Natural killer cell (primary cell): ENCODE measurements around the gene KCNH4. TPM values are rescaled to one million over a fixed set of nuclear protein-coding genes. Genes with fewer than 3 reads are reported as not detected.
"Not testable (repeated sequence)": the region's sequence is repeated elsewhere in the genome, so short reads cannot be mapped to it uniquely, and the experiment has no call there.

Source experiments
- ATAC-seq, 3 donors: fragments of 150-1000 bp in 2 of 3; fragments of 200-7000 bp in 1 of 3; cut with Tn5 transposase; 1 replicate in 1 of 3; 2 replicates in 2 of 3; pipeline ENCODE4 v1.10.0; 2021; ENCODE audit warnings: mild to moderate bottlenecking in 2 of 3, moderate library complexity in 2 of 3
- DNase-seq, 2 donors: peaks; one replicate each; pipeline versions ENCODE4 v3.0.0 to v3.0.0-alpha.2; 2013 to 2021; ENCODE audit warnings: mixed read lengths in 1 of 2
- H3K27ac ChIP-seq: one replicate; pipeline ENCODE4 v1.5.1; 2013; ENCODE audit warnings: mild to moderate bottlenecking, low read length
- H3K27me3 ChIP-seq: one replicate; pipeline ENCODE4 v1.6.1; 2013; ENCODE audit warnings: low read length; ENCODE audit not compliant: control insufficient read depth, insufficient read depth
- H3K36me3 ChIP-seq: one replicate; pipeline ENCODE4 v1.6.1; 2013; ENCODE audit warnings: low read length; ENCODE audit not compliant: control insufficient read depth, insufficient read depth
- H3K4me1 ChIP-seq: one replicate; pipeline ENCODE4 v1.6.1; 2013; ENCODE audit warnings: low read length; ENCODE audit not compliant: control insufficient read depth, insufficient read depth
- H3K4me3 ChIP-seq: one replicate; pipeline ENCODE4 v1.5.1; 2013; ENCODE audit warnings: low read length
- H3K9me3 ChIP-seq: one replicate; pipeline ENCODE4 v1.6.1; 2013; ENCODE audit warnings: low read length; ENCODE audit not compliant: control insufficient read depth, insufficient read depth
- H3K27ac Mint-ChIP-seq, 2 donors: one replicate each; pipeline ENCODE4 v1.8.0; 2022; ENCODE audit warnings: mild to moderate bottlenecking in 2 of 2, mixed read lengths in 2 of 2, moderate library complexity in 1 of 2
- H3K27me3 Mint-ChIP-seq, 2 donors: one replicate each; pipeline ENCODE4 v1.8.0; 2022; ENCODE audit warnings: low read depth in 2 of 2, mixed read lengths in 2 of 2
- H3K36me3 Mint-ChIP-seq: one replicate; pipeline ENCODE4 v1.8.0; 2022; ENCODE audit warnings: mixed read lengths
- H3K4me1 Mint-ChIP-seq, 2 donors: one replicate each; pipeline ENCODE4 v1.8.0; 2022; ENCODE audit warnings: mixed read lengths in 2 of 2
- H3K4me3 Mint-ChIP-seq: one replicate; pipeline ENCODE4 v1.8.0; 2022; ENCODE audit warnings: mild to moderate bottlenecking, moderate library complexity, mixed read lengths
- H3K9me3 Mint-ChIP-seq, 2 donors: one replicate each; pipeline ENCODE4 v1.8.0; 2022; ENCODE audit warnings: mixed read lengths in 2 of 2
- WGBS: methylation state at CpG from one replicate; pipeline ENCODE4 v1.1.7; 2013; ENCODE audit warnings: missing lambda C conversion rate; ENCODE audit not compliant: insufficient coverage; 5-methylcytosine and 5-hydroxymethylcytosine counted together
- intact Hi-C: fragments of 100-400 bp; cut with micrococcal nuclease; formaldehyde crosslinking; loops from one replicate; pipeline ENCODE4 v1.14.2; 2022
- total RNA-seq, 4 donors: library from RNA; stranded (reverse); fragments of 120-200 nt in 1 of 4; gene quantifications; one replicate each; pipeline versions ENCODE4 v1.2.3 to v1.2.4, GENCODE V29; 2013 to 2022
- TF ChIP-seq, protein P1 (sequence below): fragments of 200-600 bp; IDR thresholded peaks from one replicate; pipeline ENCODE4 v1.8.0; 2022; ENCODE audit warnings: antibody characterized with exemption

KCNH4 gene
- total RNA-seq, 3 donors from 2014 or later (not counting 1 experiment from before 2014, with no cell fraction given) = 0.12 to 0.27 (median 0.20) TPM

DNA sequence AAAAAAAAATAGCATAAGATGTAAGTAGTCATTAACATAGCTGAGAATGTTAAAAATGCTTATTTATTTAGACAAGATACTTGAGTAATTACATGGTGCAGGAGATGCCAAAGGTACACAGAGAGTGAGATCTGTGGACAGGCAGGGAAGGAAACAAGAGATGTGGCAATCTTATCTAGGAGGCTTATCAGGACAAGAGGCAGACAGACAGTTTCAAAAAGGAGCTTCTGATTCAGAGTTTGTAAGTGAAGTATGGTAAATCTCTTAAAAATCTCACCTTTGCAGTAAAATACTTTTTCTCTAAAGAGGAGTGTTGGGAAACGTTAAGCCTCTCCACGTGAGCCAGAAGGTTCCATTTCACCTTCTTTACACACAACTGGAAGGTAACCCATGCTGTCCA is 33.2 kb upstream of the KCNH4 start:
- Histone ChIP-seq H3K9me3 (no peaks in the 10 kb centered on the region), H3K4me1 (no peaks in the 10 kb centered on the region), H3K36me3 (peaks cover 70% of the 10 kb centered on the region), H3K4me3 (no peak overlapping the region), H3K27me3 (no peaks in the 10 kb centered on the region), H3K27ac (no peak overlapping the region)
- Mint-ChIP-seq H3K9me3 (no peaks in the 10 kb centered on the region), H3K27me3 (no peaks in the 10 kb centered on the region), H3K27ac (no peak overlapping the region), H3K36me3 (peaks cover 17% of the 10 kb centered on the region), H3K4me1 (no peaks in the 10 kb centered on the region), H3K4me3 (no peak overlapping the region)
- ATAC-seq (no peak), DNase-seq (no peak)
- TF ChIP-seq, protein P1, sequence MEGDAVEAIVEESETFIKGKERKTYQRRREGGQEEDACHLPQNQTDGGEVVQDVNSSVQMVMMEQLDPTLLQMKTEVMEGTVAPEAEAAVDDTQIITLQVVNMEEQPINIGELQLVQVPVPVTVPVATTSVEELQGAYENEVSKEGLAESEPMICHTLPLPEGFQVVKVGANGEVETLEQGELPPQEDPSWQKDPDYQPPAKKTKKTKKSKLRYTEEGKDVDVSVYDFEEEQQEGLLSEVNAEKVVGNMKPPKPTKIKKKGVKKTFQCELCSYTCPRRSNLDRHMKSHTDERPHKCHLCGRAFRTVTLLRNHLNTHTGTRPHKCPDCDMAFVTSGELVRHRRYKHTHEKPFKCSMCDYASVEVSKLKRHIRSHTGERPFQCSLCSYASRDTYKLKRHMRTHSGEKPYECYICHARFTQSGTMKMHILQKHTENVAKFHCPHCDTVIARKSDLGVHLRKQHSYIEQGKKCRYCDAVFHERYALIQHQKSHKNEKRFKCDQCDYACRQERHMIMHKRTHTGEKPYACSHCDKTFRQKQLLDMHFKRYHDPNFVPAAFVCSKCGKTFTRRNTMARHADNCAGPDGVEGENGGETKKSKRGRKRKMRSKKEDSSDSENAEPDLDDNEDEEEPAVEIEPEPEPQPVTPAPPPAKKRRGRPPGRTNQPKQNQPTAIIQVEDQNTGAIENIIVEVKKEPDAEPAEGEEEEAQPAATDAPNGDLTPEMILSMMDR = no peak
- WGBS = 100% methylated on average over 1 of the region's 2 CpGs
- intact Hi-C loops = no loop called here

DNA sequence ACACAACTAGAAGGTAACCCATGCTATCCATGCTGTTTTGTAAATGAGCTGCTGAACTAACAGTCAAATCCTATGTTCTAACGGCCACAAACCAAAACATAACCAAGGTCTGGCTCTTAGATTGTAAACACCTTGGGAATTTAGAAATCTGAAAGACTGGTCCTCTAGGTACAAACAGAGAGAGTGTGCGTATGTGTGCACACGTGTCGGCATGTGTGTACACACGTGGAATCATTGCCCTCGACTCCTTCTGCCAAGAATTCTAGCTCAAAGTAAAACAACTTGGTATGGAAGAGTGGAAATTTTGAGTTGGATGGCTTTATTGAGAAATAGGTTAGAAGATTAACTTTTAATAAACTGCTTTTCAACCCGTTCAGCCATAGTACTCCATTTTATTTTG is 31.4 kb upstream of the KCNH4 start:
- Mint-ChIP-seq H3K9me3 (no peaks in the 10 kb centered on the region), H3K27me3 (no peaks in the 10 kb centered on the region), H3K4me1 (no peaks in the 10 kb centered on the region), H3K27ac (no peak overlapping the region), H3K4me3 (no peak overlapping the region), H3K36me3 (peaks cover 14% of the 10 kb centered on the region)
- DNase-seq = no peak
- Histone ChIP-seq H3K9me3 (no peaks in the 10 kb centered on the region), H3K27me3 (no peaks in the 10 kb centered on the region), H3K4me1 (no peaks in the 10 kb centered on the region), H3K4me3 (no peak overlapping the region), H3K36me3 (peaks cover 69% of the 10 kb centered on the region), H3K27ac (no peak overlapping the region)
- WGBS = 97% methylated on average over 7 of the region's 7 CpGs
- ATAC-seq = no peak
- intact Hi-C loops = no loop called here
- TF ChIP-seq, protein P1 = no peak

DNA sequence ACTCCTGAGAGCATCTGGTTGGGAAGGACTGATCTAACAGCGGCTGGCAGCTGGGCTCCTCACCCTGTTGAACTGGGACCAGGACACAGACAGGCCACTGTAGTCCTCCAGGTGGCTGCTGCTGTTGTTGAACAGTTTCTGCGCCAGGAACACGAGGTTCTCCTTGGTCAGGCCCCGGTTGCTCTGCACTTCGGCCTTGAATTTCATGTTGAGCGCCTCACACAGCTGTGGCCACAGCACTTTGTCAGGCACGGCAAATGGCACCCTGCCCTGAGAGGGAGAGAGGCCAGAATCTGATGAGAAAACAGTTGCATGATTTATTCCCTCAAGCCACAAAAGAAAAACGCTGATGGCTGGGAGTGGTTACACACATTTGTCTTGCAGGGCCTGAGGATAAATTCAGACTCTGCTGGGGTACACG is 31.0 kb upstream of the KCNH4 start:
- H3K4me3 ChIP-seq, H3K9me3 ChIP-seq, H3K36me3 Mint-ChIP-seq, H3K9me3 Mint-ChIP-seq, H3K4me3 Mint-ChIP-seq, H3K27ac Mint-ChIP-seq, H3K27ac ChIP-seq, intact Hi-C loops, H3K27me3 Mint-ChIP-seq, H3K4me1 Mint-ChIP-seq, ATAC-seq, DNase-seq, H3K4me1 ChIP-seq, H3K27me3 ChIP-seq: not testable (repeated sequence)
- 79% methylated on average over 9 of the region's 9 CpGs for WGBS
- H3K36me3 ChIP-seq = peaks cover 68% of the 10 kb centered on the region

DNA sequence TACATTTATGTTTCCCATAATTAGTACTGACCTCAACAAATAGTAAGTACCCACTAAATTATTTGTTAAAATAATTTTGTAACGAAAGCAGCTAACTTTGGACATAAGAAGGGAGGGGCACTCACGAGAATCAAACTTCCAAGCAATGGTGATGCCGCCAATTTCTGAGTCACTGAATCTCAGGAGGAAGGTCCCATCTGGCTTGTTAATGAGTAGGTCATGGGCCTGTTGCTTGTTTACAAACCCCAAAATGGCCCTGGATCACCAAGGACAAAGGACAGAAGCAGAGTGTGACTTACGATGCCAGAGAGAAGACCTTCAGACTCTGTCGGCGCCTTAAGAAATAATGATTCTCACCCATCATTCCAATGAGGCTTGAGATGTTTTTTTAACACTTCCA is 29.1 kb upstream of the KCNH4 start:
- H3K4me1 Mint-ChIP-seq = no peaks in the 10 kb centered on the region
- peaks cover 10% of the 10 kb centered on the region for H3K36me3 Mint-ChIP-seq
- H3K27me3 ChIP-seq = no peaks in the 10 kb centered on the region
- intact Hi-C loops = no loop called here
- H3K9me3 Mint-ChIP-seq = no peaks in the 10 kb centered on the region
- no peak overlapping the region for H3K27ac ChIP-seq
- H3K4me3 Mint-ChIP-seq = no peak overlapping the region
- peaks cover 56% of the 10 kb centered on the region for H3K36me3 ChIP-seq
- 100% methylated on average over 6 of the region's 6 CpGs for WGBS
- TF ChIP-seq, protein P1 = no peak
- no peak overlapping the region for H3K4me3 ChIP-seq
- H3K27me3 Mint-ChIP-seq = no peaks in the 10 kb centered on the region
- no peaks in the 10 kb centered on the region for H3K4me1 ChIP-seq
- DNase-seq (no peak), ATAC-seq (no peak)
- no peak overlapping the region for H3K27ac Mint-ChIP-seq
- H3K9me3 ChIP-seq = no peaks in the 10 kb centered on the region

DNA sequence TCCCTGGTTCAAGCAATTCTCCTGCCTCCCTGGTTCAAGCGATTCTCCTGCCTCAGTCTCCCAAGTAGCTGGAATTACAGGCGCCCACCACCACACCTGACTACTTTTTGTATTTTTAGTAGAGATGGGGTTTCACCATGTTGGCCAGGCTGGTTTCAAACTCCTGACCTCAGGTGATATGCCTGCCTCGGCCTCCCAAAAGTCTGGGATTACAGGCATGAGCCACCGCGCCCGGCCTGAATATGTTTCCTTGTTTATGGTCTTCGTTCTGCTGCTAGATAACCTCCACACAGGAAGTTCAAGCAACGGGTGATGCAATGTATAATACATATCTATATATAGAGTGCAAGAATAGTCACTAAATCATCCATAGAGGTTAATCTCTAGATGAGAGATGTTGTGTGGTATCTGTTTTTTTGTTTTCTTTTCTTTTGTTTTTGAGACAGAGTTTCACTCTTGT is 25.2 kb upstream of the KCNH4 start:
- H3K27me3 ChIP-seq, H3K4me3 Mint-ChIP-seq, ATAC-seq, H3K36me3 Mint-ChIP-seq, intact Hi-C loops, DNase-seq, H3K27ac Mint-ChIP-seq, H3K27ac ChIP-seq, H3K4me1 ChIP-seq, H3K27me3 Mint-ChIP-seq, H3K4me1 Mint-ChIP-seq, H3K9me3 Mint-ChIP-seq, H3K4me3 ChIP-seq, H3K9me3 ChIP-seq: not testable (repeated sequence)
- H3K36me3 ChIP-seq = peaks cover 63% of the 10 kb centered on the region
- 100% methylated on average over 6 of the region's 8 CpGs for WGBS
